Fibroblast of the aortic adventitia (primary cell): ENCODE measurements around the gene NUAK1. TPM values are rescaled to one million over a fixed set of nuclear protein-coding genes. Genes with fewer than 3 reads are reported as not detected.

Experiments
- DNase-seq: peaks from one replicate; pipeline ENCODE4 v3.0.0-alpha.2; 2010; ENCODE audit warnings: low read depth
- H3K4me3 ChIP-seq: 2 replicates; pipeline ENCODE4 v1.5.1; 2011; ENCODE audit warnings: low read depth, mild to moderate bottlenecking, control low read depth, low read length, moderate library complexity
- total RNA-seq: library from RNA; depleted of rRNA; stranded (reverse); fragments of >200 nt; gene quantifications from 2 replicates; pipeline ENCODE4 v1.2.3, GENCODE V29; 2012; ENCODE audit warnings: low replicate concordance
- TF ChIP-seq, protein P1 (sequence below): IDR thresholded peaks from 2 replicates; pipeline ENCODE4 v1.5.1; 2011; ENCODE audit warnings: mild to moderate bottlenecking, low read length, control low read depth, inconsistent platforms; ENCODE audit not compliant: insufficient read depth

NUAK1 gene
- total RNA-seq, 1 donor, result 3.0 TPM

DNA sequence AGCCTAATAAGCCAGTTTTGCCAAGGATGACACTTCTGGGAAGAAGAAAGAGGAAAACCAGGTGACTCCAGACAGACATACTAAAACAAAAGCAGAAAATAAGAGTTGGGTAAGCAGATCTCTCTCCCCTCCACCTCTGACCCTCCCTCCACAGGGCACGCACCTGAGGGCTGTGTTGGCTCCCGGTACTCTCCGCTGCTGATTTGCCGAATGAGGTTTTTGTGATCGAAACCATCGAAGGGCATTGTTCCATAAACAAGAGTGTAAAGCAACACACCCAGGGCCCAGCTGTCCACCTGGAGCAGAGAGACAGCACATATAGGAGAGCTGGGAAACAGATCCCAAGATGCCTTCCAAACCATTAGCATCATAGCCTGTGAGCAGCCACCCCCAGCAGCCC is 68.1 kb downstream of the NUAK1 start:
- DNase-seq, result no peak
- TF ChIP-seq, protein P1, sequence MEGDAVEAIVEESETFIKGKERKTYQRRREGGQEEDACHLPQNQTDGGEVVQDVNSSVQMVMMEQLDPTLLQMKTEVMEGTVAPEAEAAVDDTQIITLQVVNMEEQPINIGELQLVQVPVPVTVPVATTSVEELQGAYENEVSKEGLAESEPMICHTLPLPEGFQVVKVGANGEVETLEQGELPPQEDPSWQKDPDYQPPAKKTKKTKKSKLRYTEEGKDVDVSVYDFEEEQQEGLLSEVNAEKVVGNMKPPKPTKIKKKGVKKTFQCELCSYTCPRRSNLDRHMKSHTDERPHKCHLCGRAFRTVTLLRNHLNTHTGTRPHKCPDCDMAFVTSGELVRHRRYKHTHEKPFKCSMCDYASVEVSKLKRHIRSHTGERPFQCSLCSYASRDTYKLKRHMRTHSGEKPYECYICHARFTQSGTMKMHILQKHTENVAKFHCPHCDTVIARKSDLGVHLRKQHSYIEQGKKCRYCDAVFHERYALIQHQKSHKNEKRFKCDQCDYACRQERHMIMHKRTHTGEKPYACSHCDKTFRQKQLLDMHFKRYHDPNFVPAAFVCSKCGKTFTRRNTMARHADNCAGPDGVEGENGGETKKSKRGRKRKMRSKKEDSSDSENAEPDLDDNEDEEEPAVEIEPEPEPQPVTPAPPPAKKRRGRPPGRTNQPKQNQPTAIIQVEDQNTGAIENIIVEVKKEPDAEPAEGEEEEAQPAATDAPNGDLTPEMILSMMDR, result no peak

DNA sequence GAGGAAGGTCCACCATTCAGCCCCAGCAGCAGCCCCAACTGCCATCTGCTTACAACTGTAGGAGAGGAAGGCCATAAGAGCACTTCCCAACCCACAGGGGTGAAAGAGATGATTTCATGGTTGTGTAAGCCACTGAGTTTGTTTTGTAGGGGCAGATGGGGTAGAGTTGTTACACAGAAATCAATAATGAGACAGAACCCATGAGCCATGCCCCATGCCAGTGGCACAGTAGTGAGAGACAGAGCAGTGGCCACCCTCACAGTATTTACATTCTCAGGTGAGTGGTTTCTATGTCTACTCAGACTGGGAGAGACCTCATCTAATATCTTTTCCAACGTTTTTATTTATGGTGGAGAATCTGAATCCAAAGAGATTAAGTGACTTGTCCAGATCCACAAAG is 68.6 kb downstream of the NUAK1 start:
- no peak for DNase-seq
- H3K4me3 ChIP-seq, result no peak overlapping the region
- TF ChIP-seq, protein P1, result no peak

More for the DNA sequence above, 68.1 kb downstream of the NUAK1 start:
- H3K4me3 ChIP-seq, result no peak overlapping the region

DNA sequence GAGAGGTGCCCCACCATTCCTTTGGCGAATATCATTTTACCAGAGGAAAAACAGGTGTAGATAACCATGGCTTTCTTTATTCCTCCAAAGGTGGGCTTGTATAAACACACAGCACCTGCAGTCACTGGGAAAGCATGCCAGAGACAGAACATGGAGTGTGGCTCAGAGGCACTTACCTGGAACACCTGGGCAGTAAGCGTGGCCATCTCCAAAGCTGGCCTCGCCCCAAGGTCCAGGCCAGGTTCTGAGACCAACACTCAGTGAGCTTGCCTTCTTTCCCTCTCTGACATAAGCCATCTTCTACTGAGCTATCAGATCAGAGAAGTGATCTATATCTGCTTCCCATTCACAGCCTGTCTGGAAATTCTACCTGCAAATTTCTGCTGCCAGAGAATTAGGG is 70.5 kb downstream of the NUAK1 start:
- H3K4me3 ChIP-seq, result no peak overlapping the region
- DNase-seq, result no peak
- TF ChIP-seq, protein P1, result no peak

DNA sequence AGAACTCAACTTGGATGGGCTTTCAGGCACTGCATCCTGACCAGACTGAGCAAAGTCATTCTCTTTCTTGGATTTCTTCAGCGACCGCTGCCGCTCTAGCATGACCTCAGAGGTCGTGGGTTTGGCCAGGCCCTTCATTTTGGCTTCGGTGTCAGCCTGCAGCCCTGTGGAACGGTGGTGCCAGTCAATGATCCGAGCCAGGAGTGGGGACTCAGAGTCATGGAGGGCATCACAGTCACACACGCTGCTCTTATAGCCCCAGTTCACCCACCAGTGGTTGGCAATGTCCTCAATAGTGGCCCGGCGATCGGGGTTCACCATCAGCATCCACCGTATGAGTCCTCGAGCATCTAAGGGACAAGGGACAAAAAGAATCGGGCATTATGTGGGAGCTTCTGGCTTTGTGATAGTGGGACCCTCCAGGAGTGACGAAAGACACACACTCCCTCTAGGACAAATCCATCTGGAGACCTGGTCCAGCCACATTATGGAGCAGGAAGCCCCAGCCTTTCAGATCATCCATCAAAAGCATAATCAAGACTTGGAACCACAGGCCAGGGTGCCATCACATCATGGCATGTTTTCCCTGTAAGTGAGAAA is 71.0 kb downstream of the NUAK1 start:
- TF ChIP-seq, protein P1, result no peak
- no peak for DNase-seq

DNA sequence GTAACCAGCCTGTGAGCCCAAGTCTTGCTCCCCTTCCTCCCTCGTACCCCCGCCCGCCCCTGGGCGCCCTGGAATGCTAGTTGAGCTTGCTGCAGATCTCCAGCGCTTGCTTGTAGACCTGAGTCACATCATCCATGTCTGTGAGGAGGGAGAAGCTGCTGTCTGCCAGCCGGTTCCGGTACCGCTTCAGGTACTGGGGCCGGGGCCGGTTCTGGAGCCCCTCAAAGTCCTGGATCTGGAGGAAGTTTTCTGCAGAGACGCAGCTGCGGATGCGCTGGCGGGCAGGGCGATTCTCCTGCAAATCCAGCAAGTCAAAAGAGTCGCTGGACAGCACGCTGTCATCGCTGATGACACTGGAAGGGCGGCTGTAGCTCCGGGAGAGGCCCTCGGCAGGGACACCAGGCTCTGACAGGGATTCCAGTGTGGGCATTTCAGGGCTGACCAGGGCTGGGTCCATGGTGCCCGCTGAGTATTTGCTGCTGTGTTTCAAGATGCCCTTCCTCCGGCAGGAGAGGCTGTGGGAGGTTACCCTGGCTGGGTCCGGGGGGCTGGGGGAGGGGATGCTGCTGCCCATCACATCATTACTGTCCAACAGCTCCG is 71.9 kb downstream of the NUAK1 start:
- TF ChIP-seq, protein P1, result no peak
- no peak overlapping the region for H3K4me3 ChIP-seq
- no peak for DNase-seq

More for the DNA sequence above, 71.0 kb downstream of the NUAK1 start:
- no peak overlapping the region for H3K4me3 ChIP-seq

DNA sequence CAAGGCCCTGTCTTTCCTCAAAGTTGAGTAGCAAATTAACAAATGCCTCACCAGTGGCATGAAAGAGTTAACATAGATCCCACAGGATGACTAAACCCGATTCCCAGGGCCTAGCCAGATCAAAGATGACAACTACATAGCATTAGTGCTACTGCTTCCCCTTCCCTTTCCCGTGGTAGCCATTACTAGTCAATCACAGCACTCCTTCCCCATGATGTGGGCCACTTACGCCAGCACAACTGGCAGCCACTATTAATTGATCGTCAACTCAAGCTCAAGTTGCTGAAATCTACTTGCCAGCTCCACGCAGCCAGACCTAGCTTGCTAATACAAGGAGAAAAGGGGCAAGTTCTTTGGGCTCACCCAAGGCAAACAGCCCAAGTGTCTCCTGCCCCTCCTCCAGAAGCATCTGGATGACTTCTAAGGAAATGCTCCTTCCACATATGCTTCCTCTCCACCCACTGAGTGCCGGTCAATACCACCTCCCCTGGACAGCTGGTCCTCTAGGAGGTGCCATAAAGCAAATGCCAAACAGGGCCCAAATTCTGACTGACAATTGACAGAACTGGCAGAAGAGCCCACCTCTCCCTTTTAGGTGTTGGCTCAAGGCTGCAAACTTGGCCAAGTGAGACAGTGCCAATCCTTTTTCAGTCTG is 72.6 kb downstream of the NUAK1 start:
- DNase-seq, result no peak
- TF ChIP-seq, protein P1, result no peak
- no peak overlapping the region for H3K4me3 ChIP-seq
